HL-60/S4 treated with phorbol 12-myristate 13-acetate at 8.2 ng/mL for 4 days and 3 days (cell line): ENCODE measurements around the gene ERO1A.

Experiments used
- in situ Hi-C: fragments of 300-500 bp; cut with MboI; formaldehyde crosslinking; loops from 2 replicates; pipeline ENCODE4 v1.15.0; 2022; ENCODE audit warnings: low sequenced_read_pairs

Gene ERO1A

DNA sequence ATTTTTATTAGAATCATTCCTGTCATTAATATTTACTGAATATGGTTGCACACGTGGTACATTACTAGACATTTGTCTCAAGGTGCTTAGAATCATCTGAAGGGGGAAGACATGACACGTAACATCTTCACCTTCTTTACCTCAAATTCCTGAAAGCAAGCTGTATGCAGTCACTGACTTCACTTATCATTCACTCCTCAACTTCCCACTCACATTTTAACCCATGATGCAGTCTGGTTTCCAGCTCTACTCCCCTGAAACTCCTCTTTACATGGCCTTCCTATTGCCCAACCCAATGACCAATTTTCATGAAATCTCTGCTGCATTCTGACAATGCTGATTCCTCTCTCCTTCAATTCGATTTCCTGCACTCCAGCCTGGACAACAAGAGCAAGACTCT is 5.9 kb upstream of the ERO1A start:
- in situ Hi-C loops, result no loop called here

DNA sequence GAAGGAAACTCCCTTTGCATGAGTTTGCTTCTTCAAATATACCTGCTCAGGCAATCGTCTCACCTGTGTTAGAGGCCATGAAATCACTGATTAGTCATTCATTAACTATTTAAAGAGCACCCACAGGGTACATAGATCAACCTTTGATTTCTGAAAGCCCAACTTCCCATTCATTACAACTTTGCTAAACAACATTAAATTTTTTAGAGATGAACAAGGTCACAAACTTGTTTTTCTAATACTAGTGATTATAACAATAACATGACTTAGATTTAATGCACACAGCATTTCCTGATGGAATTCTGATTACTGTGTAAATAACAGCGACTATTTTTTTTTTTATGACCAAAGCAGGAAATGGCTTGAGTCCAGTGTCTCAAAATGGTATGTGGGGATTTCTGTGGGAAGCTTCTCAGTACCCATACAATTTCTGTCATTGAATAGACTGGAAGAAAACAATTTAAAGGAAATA is 5.4 kb upstream of the ERO1A start:
- in situ Hi-C loops, result no loop called here

DNA sequence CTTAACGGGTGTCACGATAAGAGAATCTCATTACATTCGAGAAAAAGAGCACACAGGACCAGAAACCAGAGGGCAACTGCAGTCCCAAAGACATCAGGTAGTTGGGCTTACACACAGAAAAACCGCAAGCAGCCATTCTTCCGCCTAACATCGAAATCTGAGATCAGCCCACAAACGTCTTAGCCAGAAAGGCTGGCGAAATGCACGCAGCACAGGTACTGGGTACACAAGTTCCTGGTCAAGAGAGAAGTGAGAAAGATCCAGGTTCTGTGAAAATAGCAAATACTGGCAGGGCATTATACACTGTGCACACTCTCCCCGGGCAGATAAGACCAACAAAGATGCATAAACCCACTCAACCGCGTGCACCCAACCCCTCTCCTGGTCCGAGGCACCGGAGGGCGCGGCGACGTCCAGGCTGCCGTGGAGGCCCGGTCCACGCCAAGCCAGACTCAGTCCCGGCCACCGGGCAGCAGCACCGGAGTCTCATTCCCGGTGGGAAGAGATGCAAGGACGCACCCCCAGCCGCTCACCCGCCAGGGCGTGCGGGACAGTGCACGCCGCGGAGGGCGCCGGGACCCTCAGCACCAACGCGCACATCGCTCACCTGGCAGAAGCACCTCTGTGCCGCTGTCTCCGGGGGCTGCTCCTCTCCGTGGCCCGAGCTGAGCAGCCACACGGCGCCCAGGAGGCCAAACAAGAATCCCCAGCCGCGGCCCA is 437 bp downstream of the ERO1A start:
- in situ Hi-C loops, result no loop called here

DNA sequence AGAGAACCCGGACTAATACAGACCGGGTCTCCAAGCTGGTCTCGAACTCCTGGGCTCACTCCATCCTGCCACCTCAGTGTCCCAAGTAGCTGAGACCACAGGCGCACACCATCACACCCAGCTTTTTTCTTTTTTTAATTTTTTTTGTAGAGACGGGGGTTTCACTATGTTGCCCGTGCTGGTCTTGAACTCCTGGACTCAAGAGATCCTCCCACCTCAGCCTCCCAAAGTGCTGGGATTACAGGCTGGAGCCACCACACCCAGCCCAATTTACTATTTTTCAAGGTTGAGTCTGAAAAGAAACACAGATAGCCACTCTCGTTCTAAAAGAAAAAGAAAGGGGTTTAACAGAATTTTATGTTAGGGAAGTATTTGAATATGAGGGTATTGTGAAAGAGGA is 1.8 kb downstream of the ERO1A start:
- in situ Hi-C loops, result no loop called here

DNA sequence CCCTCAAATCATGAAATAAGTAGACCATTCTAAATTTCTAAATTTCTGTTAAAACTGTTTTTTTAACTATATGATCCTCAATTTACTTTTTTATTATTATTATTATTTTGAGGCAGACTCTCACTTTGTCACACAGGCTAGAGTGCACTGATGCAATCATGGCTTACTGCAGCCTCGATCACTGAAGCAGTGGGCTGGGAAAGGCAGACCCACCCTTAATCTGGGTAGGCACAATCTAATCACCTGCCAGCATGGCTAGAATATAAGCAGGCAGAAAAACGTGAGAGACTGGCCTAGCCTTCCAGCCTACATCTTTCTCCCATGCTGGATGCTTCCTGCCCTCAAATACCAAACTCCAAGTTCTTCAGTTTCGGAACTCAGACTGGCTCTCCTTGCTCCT is 2.3 kb downstream of the ERO1A start:
- in situ Hi-C loops, result no loop called here

DNA sequence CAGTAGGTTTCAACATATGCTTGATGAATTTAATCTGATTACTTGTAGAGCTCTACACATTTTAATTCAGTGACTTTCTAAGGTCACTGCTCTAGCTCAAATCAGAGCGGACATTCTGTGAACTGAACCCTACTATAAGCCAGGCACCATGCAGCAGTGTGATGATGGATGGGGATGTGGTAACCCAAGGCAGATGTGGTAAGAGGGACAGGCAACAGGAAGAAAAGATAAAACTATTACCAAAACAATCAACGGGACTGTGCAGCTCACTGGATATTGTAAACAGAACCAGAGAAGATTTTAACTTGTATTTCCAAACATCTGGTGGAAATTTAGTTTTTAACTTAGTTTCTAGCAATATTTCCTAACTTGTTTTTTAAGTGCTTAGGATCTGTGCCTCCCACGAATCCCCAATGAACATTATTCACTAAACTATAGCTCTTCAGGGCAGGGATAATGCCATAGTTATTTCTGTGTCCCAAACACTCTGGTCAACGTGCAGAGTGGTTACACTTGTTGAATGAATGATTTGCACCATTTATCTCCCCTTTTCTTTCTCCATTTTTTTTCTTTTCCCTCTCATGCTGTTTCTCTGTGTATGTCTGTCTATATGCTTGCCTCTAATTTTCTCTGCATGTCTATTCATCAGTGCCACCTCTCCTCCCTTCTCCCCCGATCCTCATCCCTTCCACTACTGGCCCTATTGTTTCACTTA is 3.0 kb downstream of the ERO1A start:
- in situ Hi-C loops, result no loop called here

DNA sequence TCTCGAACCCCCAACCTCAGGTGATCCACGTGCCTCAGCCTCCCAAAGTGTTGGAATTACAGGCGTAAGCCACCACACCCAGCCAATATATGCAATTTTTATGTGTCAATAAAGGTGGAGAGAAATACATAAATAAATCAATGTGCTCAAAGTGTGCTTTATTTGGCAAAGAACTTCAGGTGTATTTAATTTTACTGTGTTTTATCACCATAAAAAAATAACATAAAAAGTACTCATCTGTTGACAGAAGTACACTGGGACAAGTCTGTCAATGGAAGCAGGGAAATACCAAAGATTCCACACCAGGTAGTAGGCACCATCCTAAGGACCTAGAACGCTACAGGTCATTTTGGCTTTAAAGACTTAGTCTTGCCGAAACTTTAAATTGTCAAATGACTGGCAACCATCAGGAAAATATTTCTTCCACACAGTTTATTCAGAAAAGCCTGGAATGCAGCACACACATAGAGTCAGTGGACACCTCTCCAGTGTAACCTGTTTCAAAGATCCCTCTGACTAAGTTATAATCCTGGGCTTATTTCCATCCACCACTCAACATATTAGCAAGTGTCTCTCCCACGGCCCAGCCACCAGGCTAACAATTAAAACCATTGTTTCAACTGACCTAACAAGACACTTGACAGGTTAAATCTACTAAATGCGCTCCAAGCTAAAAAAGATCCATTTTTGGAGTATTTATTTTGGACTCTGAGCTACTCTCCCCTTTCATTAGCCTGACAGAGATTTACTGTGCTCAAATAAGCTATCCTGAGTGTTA is 4.2 kb downstream of the ERO1A start:
- in situ Hi-C loops, result no loop called here

DNA sequence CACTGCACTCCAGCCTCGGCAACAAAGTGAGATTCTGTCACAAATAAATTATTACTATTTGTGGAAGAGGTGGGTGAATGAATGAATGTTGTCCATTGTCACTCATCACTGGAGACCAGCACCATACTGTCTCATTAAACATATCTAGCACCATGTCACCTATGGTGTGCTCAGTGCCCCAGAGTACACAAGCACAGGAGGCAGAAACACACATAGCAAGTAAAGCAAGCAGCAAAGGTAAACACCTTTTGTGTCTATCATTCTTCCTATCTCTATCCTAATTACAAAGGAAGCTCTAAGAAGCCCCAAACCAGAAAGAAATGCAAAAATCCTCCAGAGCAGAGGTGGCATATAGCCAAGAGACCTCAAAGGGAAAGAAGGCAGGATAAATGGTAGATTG is 9.2 kb downstream of the ERO1A start:
- in situ Hi-C loops, result no loop called here

DNA sequence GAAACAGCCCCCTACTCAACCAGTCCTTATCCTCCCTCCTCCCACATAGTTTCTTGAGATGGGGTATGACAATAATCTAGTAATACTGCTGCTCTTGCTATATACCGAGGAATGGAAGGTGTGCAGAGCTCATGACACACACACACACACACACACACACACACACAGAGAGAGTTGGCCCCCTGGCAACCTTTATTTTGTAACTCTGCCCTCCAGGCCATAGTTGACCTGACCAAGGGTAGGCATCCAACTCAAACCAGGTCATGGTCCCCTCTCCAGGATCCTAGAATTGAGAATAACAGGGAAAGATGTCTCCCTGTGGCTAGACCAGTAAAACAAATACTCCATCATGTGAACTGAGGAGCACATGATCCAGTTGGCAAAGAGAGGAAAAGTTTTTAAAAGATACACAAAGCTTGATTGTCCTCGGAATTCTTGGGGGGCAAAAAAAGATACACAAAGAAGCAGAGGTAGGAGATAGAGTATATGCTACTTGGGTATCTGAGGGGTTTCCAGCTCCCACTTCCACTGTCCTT is 11.3 kb downstream of the ERO1A start:
- in situ Hi-C loops, result no loop called here

DNA sequence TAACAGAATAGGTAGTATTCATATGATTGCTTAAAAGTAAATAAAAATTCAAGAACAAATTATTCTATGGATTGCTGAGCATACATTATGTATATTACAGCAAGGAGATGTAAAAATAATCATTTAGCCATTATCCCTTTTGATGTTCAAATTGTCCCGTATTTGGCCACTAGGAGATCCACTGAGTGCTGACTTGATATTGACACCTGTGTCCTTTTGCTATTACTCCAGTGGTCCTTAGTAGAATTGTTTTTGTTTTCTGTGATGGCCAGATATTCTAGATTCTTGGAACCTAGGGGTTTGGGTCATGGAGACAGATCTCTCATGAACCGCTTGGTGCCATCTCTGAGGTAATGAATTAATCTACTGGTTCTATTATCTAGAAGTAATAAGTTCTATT is 16.8 kb downstream of the ERO1A start:
- in situ Hi-C loops, result no loop called here

DNA sequence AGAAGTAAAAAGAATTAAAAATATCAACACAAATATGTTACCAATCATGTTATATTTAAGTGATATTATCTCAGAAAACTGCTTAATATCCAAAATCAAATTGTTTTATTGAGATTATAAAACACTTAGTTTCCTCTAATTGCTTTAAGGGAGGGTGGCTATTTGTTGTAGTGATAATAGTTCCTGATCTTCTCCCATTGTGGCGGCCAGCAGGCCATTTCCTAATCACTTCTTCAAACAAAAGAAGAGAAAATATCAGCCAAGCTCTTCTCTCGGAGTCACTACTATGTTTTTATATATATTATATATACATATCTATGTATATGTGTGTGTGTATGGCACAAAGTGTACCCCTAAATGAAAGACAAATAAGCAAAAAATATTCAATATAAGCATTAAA is 31.5 kb downstream of the ERO1A start:
- in situ Hi-C loops, result no loop called here

DNA sequence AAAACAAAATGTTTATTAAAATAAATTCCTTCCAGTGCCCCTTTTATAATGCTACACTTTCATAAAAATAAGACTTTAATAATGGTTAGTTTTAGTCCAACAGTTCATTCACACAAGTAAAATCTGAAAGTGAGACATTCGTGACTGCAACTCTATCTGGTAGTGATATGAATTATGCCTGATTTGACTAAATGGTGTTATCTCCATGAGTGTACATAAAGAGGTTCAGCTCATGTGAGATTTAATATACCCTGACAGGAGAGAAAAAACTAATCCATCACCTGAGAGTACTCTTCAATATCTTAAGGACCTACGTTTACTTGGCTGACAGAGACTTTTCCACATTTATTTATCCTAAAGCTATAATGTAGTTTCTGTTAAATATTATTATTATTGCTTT is 34.0 kb downstream of the ERO1A start:
- in situ Hi-C loops, result no loop called here

DNA sequence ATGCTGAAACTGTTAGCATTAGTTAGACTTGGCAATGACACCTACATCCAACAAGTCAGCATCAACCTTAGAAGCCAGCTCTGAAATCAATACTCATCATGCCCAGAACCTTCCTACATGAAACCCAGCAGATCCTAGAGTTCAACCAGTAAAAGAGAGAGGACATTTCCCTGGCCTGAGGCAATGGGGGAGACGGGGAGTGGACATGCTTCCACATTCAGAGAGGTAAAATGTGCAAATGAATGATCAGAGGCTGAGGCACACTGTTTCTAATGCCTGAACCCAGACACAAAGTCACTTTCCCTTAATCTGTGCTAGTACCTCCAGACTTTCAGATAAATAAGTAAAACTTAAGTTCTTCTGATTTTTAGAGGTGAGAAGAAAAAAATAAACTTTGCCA is 34.5 kb downstream of the ERO1A start:
- in situ Hi-C loops, result no loop called here

DNA sequence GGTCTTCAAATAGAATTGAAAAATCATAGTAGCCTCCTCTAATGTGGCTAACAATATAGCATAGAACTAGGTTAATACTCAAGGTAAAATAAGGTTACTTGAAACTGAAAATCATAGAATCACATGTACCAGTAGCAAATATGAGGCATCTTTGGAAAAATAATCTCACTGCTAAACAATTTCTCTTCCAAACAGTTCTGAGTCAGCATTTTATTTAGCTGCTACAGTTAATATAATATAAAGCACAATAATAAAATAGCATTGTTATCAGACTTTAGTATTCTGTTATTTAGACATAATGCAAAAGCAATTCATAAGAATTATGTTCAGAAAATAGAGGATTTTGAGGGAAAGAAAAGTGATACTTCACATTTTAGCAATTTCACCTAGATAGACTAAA is 35.0 kb downstream of the ERO1A start:
- in situ Hi-C loops, result no loop called here

DNA sequence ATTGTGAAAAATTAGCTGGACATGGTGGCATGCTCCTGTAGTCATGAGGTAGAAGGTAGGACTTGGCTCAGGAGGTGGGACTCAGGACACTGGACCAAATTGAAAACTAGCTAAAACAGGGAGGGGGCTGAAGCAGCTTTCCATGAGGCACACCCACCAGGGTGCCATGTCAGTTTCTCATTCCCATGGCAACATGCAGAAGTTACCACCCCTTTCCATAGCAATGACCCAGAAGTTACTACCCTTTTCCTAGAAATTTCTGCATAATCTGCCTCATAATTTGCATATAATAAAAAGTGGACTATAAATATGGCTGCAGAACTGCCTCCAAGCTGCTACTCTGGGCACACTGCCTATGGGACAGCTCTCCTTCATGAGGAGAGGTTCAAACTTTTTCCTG is 38.5 kb downstream of the ERO1A start:
- in situ Hi-C loops, result no loop called here

DNA sequence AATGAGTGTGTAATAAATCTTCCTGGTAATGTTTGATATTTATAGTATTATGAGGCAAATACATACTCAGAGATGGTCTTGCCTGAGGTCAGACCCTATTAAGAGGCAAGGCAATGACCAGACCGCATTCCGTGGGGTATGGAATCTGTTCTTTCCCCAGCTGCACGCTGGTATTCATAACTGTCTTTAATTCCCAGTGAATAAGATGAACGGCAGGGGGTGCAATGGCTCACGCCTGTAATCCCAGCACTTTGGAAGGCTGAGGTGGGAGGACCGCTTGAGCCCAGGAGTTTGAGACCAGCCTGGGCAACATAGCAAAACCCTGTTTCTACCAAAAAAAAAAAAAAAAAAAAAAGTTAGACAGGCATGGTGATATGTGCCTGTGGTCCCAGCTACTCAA is 44.6 kb downstream of the ERO1A start:
- in situ Hi-C loops, result no loop called here

DNA sequence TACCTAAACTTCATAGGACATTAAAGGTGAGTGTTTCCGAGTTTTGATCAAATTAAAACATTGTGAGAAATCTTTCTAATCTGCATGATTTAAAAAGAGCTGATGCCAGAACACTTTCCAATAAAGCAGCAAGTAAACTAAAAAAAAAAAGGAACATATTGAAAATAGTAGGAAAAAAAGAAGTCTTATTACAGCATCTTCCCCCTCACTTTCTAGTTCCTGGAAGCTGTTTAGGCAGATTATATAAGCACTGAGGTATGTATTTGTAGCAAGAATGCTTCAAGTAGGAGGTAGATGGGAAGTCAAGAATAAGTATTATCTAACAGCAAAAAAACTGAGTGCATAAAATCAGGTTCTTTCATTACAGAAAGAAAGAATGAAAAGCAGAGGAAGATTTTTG is 45.8 kb downstream of the ERO1A start:
- in situ Hi-C loops, result no loop called here

DNA sequence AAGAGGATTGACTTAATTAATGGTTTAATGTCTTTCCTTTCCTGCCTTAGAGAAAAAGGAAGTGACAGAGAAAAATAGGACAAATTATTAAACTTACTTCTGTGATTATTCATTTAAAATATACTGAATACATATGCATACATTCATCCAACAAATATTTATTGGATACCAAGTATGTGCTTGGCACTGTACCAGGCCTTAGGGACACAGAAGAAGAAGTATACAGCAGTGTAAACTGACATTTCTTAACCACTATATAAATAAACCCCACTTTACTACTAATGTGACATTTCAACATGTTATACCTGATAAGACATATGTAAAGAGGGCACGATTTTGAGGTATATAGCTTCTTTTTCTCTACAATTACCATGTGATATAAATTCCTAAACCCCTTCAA is 53.6 kb downstream of the ERO1A start:
- in situ Hi-C loops, result no loop called here

DNA sequence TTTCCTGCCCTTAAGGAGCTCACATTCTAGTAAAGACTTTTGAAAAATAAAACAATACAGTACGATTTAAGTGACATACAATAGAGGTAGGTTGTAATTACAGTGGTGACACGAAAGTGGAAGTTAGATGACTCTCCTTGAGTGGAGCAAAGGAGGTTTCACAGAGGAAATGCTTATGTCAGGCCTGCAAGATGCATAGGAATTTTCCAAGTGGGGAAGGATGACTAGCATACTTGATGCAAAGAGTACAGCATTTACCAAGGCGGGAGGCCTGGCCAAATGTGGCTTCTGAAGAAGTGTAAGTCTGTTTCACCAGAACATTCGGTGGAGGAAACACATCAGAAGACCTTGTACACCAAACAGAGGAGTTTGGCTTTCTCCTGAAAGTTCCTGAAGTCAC is 55.2 kb downstream of the ERO1A start:
- in situ Hi-C loops, result no loop called here

DNA sequence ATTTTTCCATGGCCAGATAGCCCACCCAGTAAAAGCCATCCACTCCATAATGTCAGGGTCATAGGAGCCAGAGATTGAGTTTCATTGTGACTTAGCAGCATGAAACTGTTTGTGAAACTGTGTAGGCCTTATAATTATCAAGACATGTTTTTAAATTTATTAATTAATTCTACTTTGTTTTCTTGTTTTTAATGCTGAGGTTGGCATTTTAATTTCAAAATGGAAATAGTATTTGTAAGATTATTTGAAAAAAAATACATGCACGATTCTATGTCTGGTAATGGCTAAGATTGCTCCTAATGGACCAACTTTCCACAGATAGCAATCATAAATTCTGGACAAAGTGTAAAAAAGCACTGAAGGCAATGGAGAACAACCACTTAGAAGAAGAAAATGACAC is 75.7 kb downstream of the ERO1A start:
- in situ Hi-C loops, result no loop called here

DNA sequence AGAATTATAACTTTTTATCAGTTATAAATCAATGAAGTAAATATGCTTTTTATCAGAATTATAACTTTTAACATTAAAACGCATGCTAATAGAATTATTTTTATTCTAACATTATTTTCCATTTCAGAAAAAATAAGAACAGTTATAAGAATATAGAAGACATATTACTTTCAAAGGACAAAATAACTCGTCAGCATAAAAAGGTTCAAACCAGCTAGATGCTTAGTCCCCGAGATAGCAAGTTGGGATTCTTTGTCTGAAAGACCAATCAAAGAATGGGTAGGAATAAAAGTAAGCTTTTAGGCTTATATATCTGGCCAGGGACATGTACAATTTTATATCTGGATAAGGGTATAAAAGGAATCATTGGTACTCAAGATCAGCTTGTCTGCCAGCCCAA is 76.8 kb downstream of the ERO1A start:
- in situ Hi-C loops, result no loop called here

DNA sequence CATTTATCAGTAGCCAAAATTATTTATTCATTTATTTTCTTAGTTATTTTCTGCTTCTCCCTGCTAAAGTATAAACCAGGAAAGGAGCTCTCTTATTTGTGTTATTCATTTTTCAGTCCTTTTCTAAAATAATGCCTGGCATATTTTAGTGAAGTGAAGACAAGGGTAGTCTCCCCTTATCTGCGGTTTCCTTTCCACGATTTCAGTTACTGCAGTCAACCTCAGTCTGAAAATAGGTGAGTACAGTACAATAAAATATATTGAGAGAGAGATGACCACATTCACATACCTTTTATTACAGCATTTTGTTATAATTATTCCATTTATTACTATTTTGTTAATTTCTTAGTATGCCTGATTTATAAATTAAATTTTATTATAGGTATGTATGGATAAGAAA is 85.2 kb downstream of the ERO1A start:
- in situ Hi-C loops, result no loop called here
